Pericardium fibroblast (primary cell): ENCODE measurements around the gene MYL11. TPM values are rescaled to one million over a fixed set of nuclear protein-coding genes. Genes with fewer than 3 reads are reported as not detected.

Source experiments
- total RNA-seq: library from RNA; depleted of rRNA; stranded (reverse); fragments of >200 nt; gene quantifications from 2 replicates; pipeline ENCODE4 v1.2.3, GENCODE V29; 2015

MYL11 gene, protein sequence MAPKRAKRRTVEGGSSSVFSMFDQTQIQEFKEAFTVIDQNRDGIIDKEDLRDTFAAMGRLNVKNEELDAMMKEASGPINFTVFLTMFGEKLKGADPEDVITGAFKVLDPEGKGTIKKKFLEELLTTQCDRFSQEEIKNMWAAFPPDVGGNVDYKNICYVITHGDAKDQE
- total RNA-seq, result 48.3 TPM in 1 of 2 replicates, not detected in the other

DNA sequence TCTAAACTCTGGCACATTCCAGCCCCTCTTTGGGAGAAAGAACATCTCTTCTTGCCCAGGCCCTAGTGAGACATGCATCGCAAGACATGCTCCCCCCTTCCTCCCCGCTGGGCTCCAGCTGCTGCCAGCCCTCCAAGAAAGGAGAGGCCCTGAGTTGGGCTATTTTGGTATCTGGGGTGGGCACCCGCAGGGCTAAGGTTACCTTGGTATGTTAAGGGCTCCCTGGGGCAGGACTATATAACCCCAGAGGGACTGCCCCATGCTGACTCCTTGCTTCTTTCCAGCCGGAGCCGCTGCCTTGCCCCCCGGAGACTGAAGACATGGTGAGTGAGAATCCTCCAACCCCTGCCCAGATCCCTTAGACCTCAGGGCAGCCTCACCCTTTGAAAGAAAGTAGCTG is at the start of gene MYL11:
Gene MYL11, plus strand, starts transcription at position 265 of the 400 bp plus-strand sequence. Its CDS starts 56 bp downstream, at position 321.

DNA sequence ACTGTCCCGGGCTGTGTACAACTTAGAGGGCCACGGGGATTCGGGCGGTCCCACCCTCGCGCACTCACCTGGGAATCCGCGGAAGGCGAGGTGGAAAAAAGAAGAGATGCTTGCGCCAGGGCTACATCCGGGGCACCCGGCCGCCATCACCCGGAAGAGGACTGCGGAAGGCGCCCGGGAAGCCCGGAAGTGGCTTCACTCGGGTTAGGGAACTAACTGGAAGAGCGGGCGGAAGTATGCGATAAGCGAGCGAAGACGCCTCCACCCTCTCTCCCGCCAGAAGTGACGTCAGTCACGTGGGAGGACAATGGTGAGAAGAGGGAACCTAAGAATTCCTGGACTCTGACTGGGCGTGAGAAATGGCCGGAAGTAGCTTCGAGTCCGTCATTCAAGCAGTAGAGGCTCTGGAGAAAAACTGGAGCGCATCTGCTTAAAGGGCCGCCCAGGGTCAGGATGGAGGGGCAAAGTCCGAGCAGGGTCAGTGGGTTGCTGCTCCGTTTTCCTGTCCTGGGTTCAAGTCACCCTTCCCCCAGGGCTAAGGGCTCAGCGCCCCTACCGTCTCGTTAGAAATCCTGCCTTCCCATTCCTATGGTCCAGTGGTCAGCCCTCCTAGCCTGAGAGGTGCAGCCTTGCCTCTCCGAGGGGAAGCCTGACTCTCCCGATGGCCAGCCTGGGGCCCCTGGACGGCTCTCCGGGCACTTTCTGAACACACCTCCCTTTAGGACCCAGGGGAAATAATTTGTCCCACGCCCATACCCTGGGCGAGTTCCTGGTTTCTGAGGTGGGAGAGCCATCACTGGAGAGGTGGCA is 19.3 kb upstream of the MYL11 start, which contains the start of gene CD2BP2:
Gene CD2BP2, minus strand, starts transcription at position 165 of the 810 bp plus-strand sequence. CDS start 627 bp downstream, outside the sequence.

DNA sequence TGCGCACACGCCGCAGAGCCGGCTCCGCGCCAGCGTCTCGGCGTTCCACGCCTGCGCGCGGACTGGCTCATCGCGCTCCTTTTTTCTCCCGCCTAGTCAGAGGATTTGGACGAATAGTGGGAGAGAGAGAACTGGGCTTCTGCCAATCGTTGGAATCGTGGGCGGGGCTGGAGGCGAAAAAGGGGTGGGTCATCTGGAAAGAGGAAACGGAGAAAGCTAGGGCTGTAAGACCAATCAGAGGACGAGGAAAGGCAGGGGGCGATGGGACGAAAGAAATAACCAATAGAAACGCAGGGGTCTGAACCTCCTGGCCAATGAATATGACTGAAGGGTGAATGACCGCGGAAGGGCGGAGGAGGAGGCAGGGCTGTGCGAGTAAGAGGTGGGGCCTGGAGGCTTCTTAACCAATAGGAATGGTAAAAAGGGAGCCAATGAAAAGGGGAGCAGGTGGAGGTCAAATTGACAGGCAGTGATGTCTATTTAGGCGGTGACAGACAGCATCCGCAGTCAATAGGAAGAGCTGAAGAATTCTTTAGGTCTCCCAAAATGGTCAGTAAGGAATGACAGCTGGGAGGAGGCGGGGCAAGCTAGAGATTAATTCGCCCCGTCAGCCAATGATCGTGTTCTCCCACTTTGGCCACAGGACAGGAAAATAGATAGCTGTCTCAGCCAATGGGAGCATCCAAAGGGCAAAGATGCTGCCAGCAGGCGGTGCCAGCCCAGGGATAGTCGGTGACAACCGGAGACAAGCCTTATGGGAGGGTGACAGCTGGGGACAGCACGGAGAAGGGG is 4.0 kb upstream of the MYL11 start, which contains the start of gene TBC1D10B:
Gene TBC1D10B, minus strand, starts transcription at position 39 of the 792 bp plus-strand sequence. CDS start 311 bp downstream, outside the sequence.

GRCh38 chr16:30382111-30382881 is 7.7 kb downstream of the MYL11 start, which contains the start of gene SEPTIN1:
Gene SEPTIN1 (minus strand): TSS chr16:30382561. CDS start chr16:30382542, 19 bp downstream.

DNA sequence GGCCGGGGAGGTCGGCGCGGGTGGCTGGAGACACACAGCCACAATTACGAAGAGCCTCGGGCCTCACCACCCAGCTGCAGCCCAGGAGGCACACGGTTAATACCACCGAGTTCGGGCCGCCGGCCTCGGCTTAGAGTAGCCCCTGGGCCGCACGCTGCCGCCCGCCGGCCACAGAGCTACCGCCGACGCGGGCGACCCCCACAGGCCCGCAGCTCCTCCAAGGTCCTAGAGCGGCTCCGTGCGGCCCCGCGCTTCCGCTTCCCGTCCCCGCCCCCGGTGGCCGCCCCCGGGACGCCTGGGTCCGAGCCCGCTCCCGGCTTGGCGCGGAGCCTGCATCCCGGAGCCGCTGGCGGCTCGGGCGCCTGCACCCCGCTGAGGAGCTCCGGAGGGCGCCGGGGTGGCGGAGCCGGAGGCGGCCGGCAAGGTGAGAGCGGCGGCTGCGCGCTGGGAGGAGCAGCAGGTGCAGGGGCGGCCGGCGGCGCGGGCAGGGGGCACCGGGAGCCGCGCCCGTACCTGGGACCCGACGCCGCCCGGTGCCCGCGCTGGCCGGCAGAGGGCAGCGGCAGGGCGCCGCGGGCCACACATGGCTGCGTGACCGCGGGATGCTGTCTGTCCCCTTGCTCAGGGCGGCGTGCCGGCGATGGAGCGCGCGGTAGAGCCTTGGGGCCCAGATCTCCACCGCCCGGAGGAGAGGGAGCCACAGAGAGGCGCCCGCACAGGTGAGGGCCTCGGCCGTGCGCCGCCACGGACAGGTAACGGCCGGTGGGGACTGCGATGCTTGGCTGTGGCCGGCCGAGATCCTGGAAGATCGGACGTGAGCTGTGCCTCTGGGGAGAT is 20.8 kb downstream of the MYL11 start, which contains the start of gene ZNF48:
Gene ZNF48, plus strand, starts transcription at position 266 of the 837 bp plus-strand sequence. Its CDS starts 375 bp downstream, at position 641.

GRCh38 chr16:30407102-30407803 is 32.7 kb downstream of the MYL11 start, which contains the start of gene ZNF771:
Gene ZNF771 (plus strand): TSS chr16:30407606. CDS start chr16:30408054, 448 bp downstream.

Other genes with a start within 250 kb of the MYL11 start
- gene CORO1A, start 191.2 kb upstream of the MYL11 start, total RNA-seq, result 0.43 and 4.2 TPM in 2 replicates
- 28.4 and 117 TPM in 2 replicates for gene BOLA2B, start 181.1 kb upstream of the MYL11 start, total RNA-seq
- gene SLX1A, start 180.9 kb upstream of the MYL11 start, total RNA-seq, result 24.3 and 26.1 TPM in 2 replicates
- 2.6 and 7.0 TPM in 2 replicates for gene SULT1A3, start 175.5 kb upstream of the MYL11 start, total RNA-seq
- gene NPIPB13, start 126.3 kb upstream of the MYL11 start, total RNA-seq, result 0.26 and 1.9 TPM in 2 replicates
- 34.2 and 44.1 TPM in 2 replicates for gene CD2BP2, start 19.5 kb upstream of the MYL11 start, total RNA-seq
- 33.7 and 44.6 TPM in 2 replicates for gene TBC1D10B, start 4.3 kb upstream of the MYL11 start, total RNA-seq
- gene SEPTIN1, start 7.8 kb downstream of the MYL11 start, total RNA-seq, result 0.51 TPM in 1 of 2 replicates, not detected in the other
- 3.7 and 3.9 TPM in 2 replicates for gene ZNF48, start 20.6 kb downstream of the MYL11 start, total RNA-seq
- 31.0 and 34.2 TPM in 2 replicates for gene ZNF771, start 32.8 kb downstream of the MYL11 start, total RNA-seq
- gene DCTPP1, start 55.2 kb downstream of the MYL11 start, total RNA-seq, result 24.3 and 31.5 TPM in 2 replicates
- 26.9 and 29.8 TPM in 2 replicates for gene SEPHS2, start 71.1 kb downstream of the MYL11 start, total RNA-seq
- not detected in 2 replicates for gene ITGAL, start 97.9 kb downstream of the MYL11 start, total RNA-seq
- gene ZNF768, start 151.8 kb downstream of the MYL11 start, total RNA-seq, result 30.6 and 33.6 TPM in 2 replicates
- 9.9 and 11.9 TPM in 2 replicates for gene ZNF747, start 160.1 kb downstream of the MYL11 start, total RNA-seq
- 9.0 and 9.4 TPM in 2 replicates for gene ZNF764, start 183.6 kb downstream of the MYL11 start, total RNA-seq
- gene ZNF688, start 196.9 kb downstream of the MYL11 start, total RNA-seq, result 9.9 and 11.5 TPM in 2 replicates
- gene ZNF785, start 210.9 kb downstream of the MYL11 start, total RNA-seq, result 4.8 and 6.6 TPM in 2 replicates
- 5.6 and 7.4 TPM in 2 replicates for gene ZNF689, start 235.6 kb downstream of the MYL11 start, total RNA-seq